DMS 273 (cell line): ENCODE measurements around the gene DHX15.

ENCODE experiments used
- DNase-seq: peaks from one replicate; lab custom pipeline; 2025; ENCODE audit not compliant: unreplicated experiment; lab: John Stamatoyannopoulos, UW

Gene DHX15

DNA sequence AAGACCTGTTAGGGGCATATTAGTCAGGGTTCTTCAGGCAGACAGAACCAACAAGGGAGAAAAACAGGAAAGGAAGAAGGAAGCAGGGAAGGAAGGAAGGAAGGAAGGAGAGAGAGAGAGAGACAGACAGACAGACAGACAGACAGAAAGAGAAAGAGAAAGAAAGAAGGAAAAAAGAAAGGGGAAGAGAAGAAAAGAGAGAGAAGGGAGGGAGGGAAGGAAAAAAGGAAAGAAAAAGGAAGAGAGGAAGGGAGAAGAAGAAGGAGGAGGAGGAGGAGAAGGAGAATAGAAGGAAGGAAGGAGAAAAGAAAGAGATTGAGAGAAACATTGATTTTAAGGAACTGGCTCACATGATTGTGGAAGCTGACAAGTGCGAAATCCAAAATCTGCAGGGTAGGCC, 89.0 kb downstream of the DHX15 start:
- no peak for DNase-seq

DNA sequence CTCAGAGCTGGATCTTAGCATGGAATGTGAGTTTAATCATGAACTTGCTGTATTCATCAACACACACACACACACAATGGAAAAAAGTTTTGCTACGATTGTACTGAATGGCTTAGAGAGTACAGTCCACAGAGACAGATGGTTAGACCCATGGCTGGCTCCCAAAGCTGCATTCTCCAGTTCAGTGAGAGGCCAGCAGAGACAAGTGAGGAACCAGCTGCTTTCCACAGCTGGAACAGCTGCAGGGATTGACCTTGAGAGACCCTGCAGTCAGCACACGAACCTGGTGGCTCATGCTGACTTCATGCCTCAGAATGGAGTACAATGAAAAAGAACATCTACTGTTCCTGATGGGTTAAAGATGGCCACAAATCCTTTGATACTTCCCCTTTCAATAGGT, 94.5 kb downstream of the DHX15 start:
- DNase-seq: peak; percentile 43

DNA sequence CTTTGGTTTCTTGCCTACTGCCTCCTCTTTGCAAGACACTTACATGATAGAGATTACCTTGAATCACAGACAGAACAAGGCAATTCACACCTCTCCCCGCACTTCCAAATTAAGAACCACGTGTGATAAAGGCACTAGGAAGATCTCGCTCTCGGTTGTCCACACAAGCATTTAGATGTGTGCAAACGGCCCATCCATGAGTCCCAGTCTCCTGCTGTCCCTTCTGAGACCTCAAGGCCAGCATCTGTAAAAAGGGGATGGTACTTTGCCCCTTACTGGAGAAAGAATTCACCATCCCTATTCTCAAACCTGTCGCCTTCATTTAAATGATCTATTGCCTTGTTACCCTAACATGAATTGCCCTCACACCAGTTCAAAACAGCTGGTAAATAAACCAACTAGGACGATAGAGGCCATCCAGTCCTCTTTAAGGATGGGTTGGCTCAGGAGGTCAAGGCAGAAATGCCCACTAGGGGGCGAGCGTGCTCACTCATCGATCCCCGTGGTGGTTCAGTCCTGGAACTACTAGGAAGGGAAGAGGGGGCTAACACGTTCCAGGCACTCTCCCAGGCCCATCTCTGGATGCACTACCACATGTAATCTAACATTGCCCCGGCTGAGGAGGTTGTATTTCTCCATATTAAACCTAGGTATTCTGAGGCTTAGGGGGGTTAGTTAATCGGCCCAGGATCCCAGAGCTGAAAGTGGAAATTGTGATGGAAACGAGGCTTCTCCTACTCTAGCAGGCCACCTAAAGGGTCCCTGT, 95.8 kb downstream of the DHX15 start:
- peak; percentile 74 for DNase-seq

DNA sequence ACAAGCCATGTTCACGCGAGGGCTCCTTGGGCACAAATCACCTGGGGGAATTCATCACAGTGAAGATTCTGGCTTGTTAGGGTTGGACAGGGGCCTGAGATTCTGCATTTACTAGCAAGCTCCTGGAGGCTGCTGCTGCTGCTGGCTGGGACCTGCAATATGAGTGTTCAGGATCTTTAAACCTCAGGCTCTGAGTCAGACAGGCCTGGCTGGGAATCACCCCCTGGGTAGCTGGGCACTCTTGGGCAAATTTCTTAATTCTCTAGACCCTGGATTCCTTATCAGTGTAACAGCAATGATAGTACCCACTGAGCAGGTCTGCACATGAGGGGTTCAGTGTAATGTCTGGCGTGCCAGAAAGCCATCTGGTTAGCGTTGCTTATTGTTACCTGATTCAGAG, 101.5 kb downstream of the DHX15 start:
- DNase-seq: no peak

DNA sequence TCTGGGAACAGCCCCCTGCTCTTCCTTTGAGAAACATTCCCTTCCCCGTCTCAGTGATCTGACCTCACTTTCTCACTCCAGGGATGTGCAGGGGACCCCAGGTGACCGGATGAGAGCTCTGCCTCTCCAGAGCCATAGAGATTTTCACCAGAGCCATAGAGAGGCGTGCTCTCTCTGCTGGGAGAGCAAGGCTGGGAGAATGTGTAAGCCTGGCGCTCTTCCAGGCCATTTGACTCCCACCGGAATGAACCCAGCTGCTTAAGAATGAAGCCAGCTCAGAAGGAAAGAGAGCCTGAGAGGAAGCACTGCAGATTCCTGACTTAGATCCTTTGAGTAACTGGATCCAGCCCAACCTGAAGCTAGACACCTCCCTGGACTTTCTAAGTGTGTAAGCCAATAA, 106.4 kb downstream of the DHX15 start:
- DNase-seq: peak; percentile 89
